Adrenal gland (tissue), 5 donors: ENCODE data around the gene SMARCAD1.

Source experiments
- POLR2A ChIP-seq, 2 donors: fragments of 450-650 bp; IDR thresholded peaks; one replicate each; pipeline ENCODE4 v1.6.1; 2017; ENCODE audit warnings: antibody characterized with exemption in 2 of 2, mild to moderate bottlenecking in 2 of 2, moderate library complexity in 1 of 2
- TF ChIP-seq, protein P1 (sequence below), 6 experiments: fragments of 450-650 bp in 4 of 6; fragments of 200-600 bp in 2 of 6; sonication (generic) in 1 of 6; IDR thresholded peaks; 1 replicate in 5 of 6; 2 replicates in 1 of 6; pipeline versions ENCODE4 v1.5.1 to v1.8.0; 2016 to 2021; ENCODE audit warnings: antibody characterized with exemption in 6 of 6, mild to moderate bottlenecking in 2 of 6, moderate library complexity in 1 of 6
- donor health status: DM: no; HTN: no; CAD: no.

GRCh38 chr4:94271248-94271647 is 63.6 kb downstream of the SMARCAD1 start:
- TF ChIP-seq, protein P1, sequence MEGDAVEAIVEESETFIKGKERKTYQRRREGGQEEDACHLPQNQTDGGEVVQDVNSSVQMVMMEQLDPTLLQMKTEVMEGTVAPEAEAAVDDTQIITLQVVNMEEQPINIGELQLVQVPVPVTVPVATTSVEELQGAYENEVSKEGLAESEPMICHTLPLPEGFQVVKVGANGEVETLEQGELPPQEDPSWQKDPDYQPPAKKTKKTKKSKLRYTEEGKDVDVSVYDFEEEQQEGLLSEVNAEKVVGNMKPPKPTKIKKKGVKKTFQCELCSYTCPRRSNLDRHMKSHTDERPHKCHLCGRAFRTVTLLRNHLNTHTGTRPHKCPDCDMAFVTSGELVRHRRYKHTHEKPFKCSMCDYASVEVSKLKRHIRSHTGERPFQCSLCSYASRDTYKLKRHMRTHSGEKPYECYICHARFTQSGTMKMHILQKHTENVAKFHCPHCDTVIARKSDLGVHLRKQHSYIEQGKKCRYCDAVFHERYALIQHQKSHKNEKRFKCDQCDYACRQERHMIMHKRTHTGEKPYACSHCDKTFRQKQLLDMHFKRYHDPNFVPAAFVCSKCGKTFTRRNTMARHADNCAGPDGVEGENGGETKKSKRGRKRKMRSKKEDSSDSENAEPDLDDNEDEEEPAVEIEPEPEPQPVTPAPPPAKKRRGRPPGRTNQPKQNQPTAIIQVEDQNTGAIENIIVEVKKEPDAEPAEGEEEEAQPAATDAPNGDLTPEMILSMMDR (IDR thresholded peaks at IDR 0.05) = no peak
- TF ChIP-seq POLR2A (IDR thresholded peaks at IDR 0.05) = no peak
